Heart left ventricle (tissue), 16 donors: ENCODE results near the gene GPR135. TPM values are rescaled to one million over a fixed set of nuclear protein-coding genes. Genes with fewer than 3 reads are reported as not detected.
A peak's percentile ranks its signal among the peaks of the same experiment; 100 is the strongest.

ENCODE experiments used
- ATAC-seq, 4 donors: fragments of 200-7000 bp; cut with Tn5 transposase; one replicate each; pipeline ENCODE4 v1.9.1; 2020 to 2022; ENCODE audit warnings: moderate library complexity in 4 of 4, mild to moderate bottlenecking in 3 of 4, moderate number of reproducible peaks in 1 of 4
- DNase-seq, 5 donors: peaks; one replicate each; pipeline ENCODE4 v3.0.0-alpha.2; 2020
- H3K27ac ChIP-seq, 12 donors: fragments of 200-600 bp; sonication (generic) in 4 of 12; one replicate each; pipeline versions ENCODE4 v1.5.0 to v1.8.0; 2016 to 2022; ENCODE audit warnings: mild to moderate bottlenecking in 2 of 12
- H3K27me3 ChIP-seq, 9 donors: fragments of 200-600 bp; sonication (generic) in 2 of 9; one replicate each; pipeline versions ENCODE4 v1.5.1 to v1.8.0; 2016 to 2022; ENCODE audit warnings: mild to moderate bottlenecking in 3 of 9
- H3K36me3 ChIP-seq, 9 donors: fragments of 200-600 bp; sonication (generic) in 2 of 9; one replicate each; pipeline versions ENCODE4 v1.5.0 to v1.8.0; 2018 to 2022; ENCODE audit warnings: mild to moderate bottlenecking in 2 of 9
- H3K4me1 ChIP-seq, 12 donors: fragments of 200-600 bp; sonication (generic) in 4 of 12; one replicate each; pipeline versions ENCODE4 v1.5.0 to v1.8.0; 2016 to 2022; ENCODE audit warnings: mild to moderate bottlenecking in 3 of 12
- H3K4me3 ChIP-seq, 12 donors: fragments of 200-600 bp; sonication (generic) in 4 of 12; one replicate each; pipeline versions ENCODE4 v1.5.0 to v1.8.0; 2017 to 2022; ENCODE audit warnings: mild to moderate bottlenecking in 9 of 12, moderate library complexity in 4 of 12
- H3K9me3 ChIP-seq, 12 donors: fragments of 200-600 bp; sonication (generic) in 4 of 12; one replicate each; pipeline versions ENCODE4 v1.5.0 to v1.8.0; 2016 to 2022; ENCODE audit warnings: mild to moderate bottlenecking in 1 of 12
- CTCF ChIP-seq, 12 donors: fragments of 200-600 bp; sonication (generic) in 4 of 12; IDR thresholded peaks; one replicate each; pipeline versions ENCODE4 v1.5.0 to v1.8.0; 2018 to 2022; ENCODE audit warnings: antibody characterized with exemption in 12 of 12, mild to moderate bottlenecking in 5 of 12
- POLR2A ChIP-seq, 2 donors: fragments of 450-650 bp; IDR thresholded peaks; one replicate each; pipeline ENCODE4 v1.6.1; 2017; ENCODE audit warnings: antibody characterized with exemption in 2 of 2, mild to moderate bottlenecking in 2 of 2, moderate library complexity in 2 of 2
- WGBS, 4 donors: extraction: QIAGEN DNeasy Blood & Tissue Kit in 2 of 4; methylation state at CpG; one replicate each; pipeline versions ENCODE4 v1.1.5 to v1.1.7; 2013 to 2018; 5-methylcytosine and 5-hydroxymethylcytosine counted together
- intact Hi-C, 10 donors: fragments of 100-400 bp; cut with DNase I; formaldehyde crosslinking; loops; one replicate each; pipeline versions ENCODE4 v1.11.1 to v1.14.2; 2022
- polyA plus RNA-seq, 2 donors: library from polyadenylated mRNA; stranded (reverse); fragments of 200-250 nt; gene quantifications; one replicate each; pipeline ENCODE4 v1.2.3, GENCODE V29; 2013
- total RNA-seq, 9 donors: library from RNA; depleted of rRNA in 2 of 9; stranded (reverse); fragments of >200 nt in 2 of 9; fragmentation: NEBNext Ultra II Directional in 3 of 9; extraction: Animal tissue kit (Norgen Biotek cat#: 25700) in 3 of 9; gene quantifications; one replicate each; pipeline versions ENCODE4 v1.1.0 to v1.2.4, GENCODE V29; 2016 to 2023
- donor health status: ischemic (EF 13 %, LVEDD 7.1; RV severe dilation, severe dysfunction).
- donor health status: healthy with polysubstance abuse.
- donor health status: DM: no; HTN: yes; CAD: no.
- donor health status: DM: no; HTN: no; CAD: no.
- donor health status: ischemic (EF 25% LVEDD 6.9; RV normal size, moderate dysfunction).
- donor health status: ischemic (EF 25% LVEDD 5.7; RV mildly dilated, moderate dysfunction).
- donor health status: healthy.
- donor health status: DM: yes; HTN: yes; CAD: no.
- donor health status: ischemic (EF 35%, LVEDD 5.7; RV mildly dilated, moderate dysfunction).
- donor health status: nonischemic (EF 11% LVEDD 7.7; RV severe dilation, severe dysfunction).
- donor health status: DM: yes; HTN: yes; CAD: no.
- donor health status: PGD.
- donor health status: ischemic (EF 29% LVEDD 5.4; RV normal size, mild dysfunction).
- donor health status: nonischemic (EF 23%, LVEDD 6.1; RV moderate dilation, normal function).

GPR135 gene
- total and polyA plus RNA-seq, 11 donors: 0.84 to 2.7 (median 2.1) TPM

GRCh38 chr14:59435987-59436386 is 29.2 kb downstream of the GPR135 start:
- intact Hi-C loops: no loop called here
- H3K4me1 ChIP-seq: peaks cover 0 to 38% (median 6%) of the 10 kb centered on the region in 12 donors
- TF ChIP-seq POLR2A (IDR thresholded peaks at IDR 0.05) (no peak), CTCF (IDR thresholded peaks at IDR 0.05) (no peak)
- no peaks in the 10 kb centered on the region for H3K36me3 ChIP-seq
- DNase-seq: no peak
- no peak overlapping the region for H3K4me3 ChIP-seq
- ATAC-seq: peak in 1 of 4 donors; percentile 20
- H3K9me3 ChIP-seq: no peaks in the 10 kb centered on the region
- H3K27me3 ChIP-seq: no peaks in the 10 kb centered on the region
- 81 to 95% (median 91%) methylated on average over 1 of the region's 1 CpG for WGBS, 4 donors
- H3K27ac ChIP-seq: no peak overlapping the region

GRCh38 chr14:59435101-59435500 is 30.1 kb downstream of the GPR135 start:
- intact Hi-C loops: no loop called here
- 66 to 81% (median 71%) methylated on average over 3 of the region's 3 CpGs for WGBS, 4 donors
- ATAC-seq (no peak), DNase-seq (no peak)
- H3K4me3 ChIP-seq: no peak overlapping the region
- no peaks in the 10 kb centered on the region for H3K9me3 ChIP-seq
- H3K36me3 ChIP-seq: no peaks in the 10 kb centered on the region
- TF ChIP-seq CTCF (IDR thresholded peaks at IDR 0.05): no peak
- no peak for TF ChIP-seq POLR2A (IDR thresholded peaks at IDR 0.05)
- H3K27ac ChIP-seq: no peak overlapping the region
- H3K4me1 ChIP-seq: peaks cover 0 to 39% (median 7%) of the 10 kb centered on the region in 12 donors
- H3K27me3 ChIP-seq: no peaks in the 10 kb centered on the region

GRCh38 chr14:59429790-59430189 is 35.4 kb downstream of the GPR135 start:
- Histone ChIP-seq H3K9me3 (no peaks in the 10 kb centered on the region), H3K4me1 (peaks cover 0 to 52% (median 33%) of the 10 kb centered on the region in 12 donors), H3K27ac (peak overlapping the region in 4 of 12 donors; percentile 6 to 34 (median 18)), H3K36me3 (no peaks in the 10 kb centered on the region), H3K4me3 (no peak overlapping the region), H3K27me3 (no peaks in the 10 kb centered on the region)
- no peak for DNase-seq
- intact Hi-C loops: loop anchor here (2.0 to 10.0 kb wide), 12 partner anchors 55 to 302 kb away; partner anchors contain the start of gene DAAM1 (in 7 of the 10)
- WGBS, 4 donors: 52 to 59% (median 56%) methylated on average over 4 of the region's 4 CpGs
- peak in 3 of 4 donors; percentile 9 to 32 (median 28) for ATAC-seq
- TF ChIP-seq CTCF (IDR thresholded peaks at IDR 0.05) (no peak), POLR2A (IDR thresholded peaks at IDR 0.05) (no peak)

- Histone ChIP-seq H3K27me3 (no peaks in the 10 kb centered on the region), H3K9me3 (no peaks in the 10 kb centered on the region), H3K27ac (peak overlapping the region in 11 of 12 donors; percentile 44 to 79 (median 63)), H3K36me3 (no peaks in the 10 kb centered on the region), H3K4me3 (no peak overlapping the region), H3K4me1 (peaks cover 0 to 64% (median 35%) of the 10 kb centered on the region in 12 donors)
- WGBS, 4 donors: 53 to 67% (median 59%) methylated on average over 1 of the region's 1 CpG
- TF ChIP-seq CTCF (IDR thresholded peaks at IDR 0.05) (peak in 11 of 12 donors; percentile 11 to 64 (median 39)), POLR2A (IDR thresholded peaks at IDR 0.05) (no peak)
- intact Hi-C loops: loop anchor here (1.0 to 10.0 kb wide), 12 partner anchors 54 to 301 kb away; partner anchors contain the start of gene DAAM1 (in 6 of the 10)
- ATAC-seq (peak in 2 of 4 donors; percentile 17 to 27), DNase-seq (no peak)
Measured at GRCh38 chr14:59428581-59429012, 36.6 kb downstream of the GPR135 start.
